Keratinocyte (primary cell): ENCODE measurements around the gene AGPAT2. TPM values are rescaled to one million over a fixed set of nuclear protein-coding genes. Genes with fewer than 3 reads are reported as not detected.
A peak's percentile ranks its signal among the peaks of the same experiment; 100 is the strongest.

Source experiments
- DNase-seq: peaks from one replicate; pipeline ENCODE4 v3.0.0-alpha.2; 2011; ENCODE audit warnings: low read depth, missing footprints, low spot score
- FAIRE-seq: peaks from 2 replicates; lab custom pipeline; 2011; peaks lifted over from hg19 to GRCh38; lab: Jason Lieb, UNC
- H2AFZ ChIP-seq: 2 replicates; pipeline ENCODE4 v1.6.0; 2012; ENCODE audit warnings: low read length, control low read depth, inconsistent platforms; ENCODE audit not compliant: control insufficient read depth
- H3K27ac ChIP-seq: 2 replicates; pipeline ENCODE4 v1.5.1; 2011; ENCODE audit warnings: low read length; ENCODE audit not compliant: control insufficient read depth, insufficient read depth
- H3K27me3 ChIP-seq: 3 replicates; pipeline ENCODE4 v1.6.0; 2011; ENCODE audit warnings: low read length; ENCODE audit not compliant: control insufficient read depth, insufficient read depth; ENCODE audit errors: extremely low read depth
- H3K36me3 ChIP-seq, 2 experiments: 2 replicates in 1 of 2; 3 replicates in 1 of 2; pipeline ENCODE4 v1.5.1; 2011; ENCODE audit warnings: low read length in 2 of 2, mild to moderate bottlenecking in 1 of 2; ENCODE audit not compliant: control insufficient read depth in 2 of 2, insufficient read depth in 2 of 2; ENCODE audit errors: extremely low read depth in 1 of 2
- H3K4me1 ChIP-seq: 3 replicates; pipeline ENCODE4 v1.5.1; 2011; ENCODE audit warnings: low read length; ENCODE audit not compliant: control insufficient read depth, insufficient read depth; ENCODE audit errors: extremely low read depth
- H3K4me2 ChIP-seq: 3 replicates; pipeline ENCODE4 v1.6.0; 2011; ENCODE audit warnings: low read depth, low read length; ENCODE audit not compliant: control insufficient read depth, insufficient read depth; ENCODE audit errors: extremely low read depth
- H3K4me3 ChIP-seq, 3 experiments: fragments of 200-600 bp in 1 of 3; sonication (generic) in 1 of 3; 2 replicates in 2 of 3; 3 replicates in 1 of 3; pipeline ENCODE4 v1.5.1; 2011 to 2016; ENCODE audit warnings: low read length in 3 of 3, mild to moderate bottlenecking in 3 of 3, control low read depth in 2 of 3, inconsistent platforms in 1 of 3, low read depth in 1 of 3, mixed read lengths in 1 of 3, mixed run types in 1 of 3, moderate library complexity in 1 of 3; ENCODE audit not compliant: control insufficient read depth in 2 of 3, insufficient read depth in 2 of 3; ENCODE audit errors: extremely low read depth in 1 of 3
- H3K79me2 ChIP-seq: 2 replicates; pipeline ENCODE4 v1.6.0; 2012; ENCODE audit warnings: low read length; ENCODE audit not compliant: control insufficient read depth, insufficient read depth
- H3K9ac ChIP-seq: 3 replicates; pipeline ENCODE4 v1.6.0; 2011; ENCODE audit warnings: low read length; ENCODE audit not compliant: control insufficient read depth, insufficient read depth; ENCODE audit errors: extremely low read depth
- H3K9me1 ChIP-seq: 3 replicates; pipeline ENCODE4 v1.6.0; 2011; ENCODE audit warnings: low read length; ENCODE audit not compliant: control insufficient read depth, insufficient read depth; ENCODE audit errors: extremely low read depth
- H3K9me3 ChIP-seq: 2 replicates; pipeline ENCODE4 v1.5.1; 2012; ENCODE audit warnings: low read depth, low read length; ENCODE audit not compliant: control insufficient read depth
- H4K20me1 ChIP-seq: 3 replicates; pipeline ENCODE4 v1.6.0; 2011; ENCODE audit warnings: low read length; ENCODE audit not compliant: control insufficient read depth, insufficient read depth; ENCODE audit errors: extremely low read depth
- CTCF ChIP-seq, 3 experiments: IDR thresholded peaks in 1 of 3; conservative IDR thresholded peaks in 1 of 3; optimal IDR thresholded peaks in 1 of 3; 2 replicates in 2 of 3; 3 replicates in 1 of 3; pipeline versions ENCODE3 to v1.5.1; 2011; ENCODE audit warnings: low read length in 3 of 3, mild to moderate bottlenecking in 3 of 3, moderate library complexity in 2 of 3, control low read depth in 1 of 3, inconsistent platforms in 1 of 3; ENCODE audit not compliant: insufficient read depth in 2 of 3; ENCODE audit errors: extremely low read depth in 1 of 3
- EZH2 ChIP-seq: IDR thresholded peaks from one replicate; pipeline ENCODE4 v1.6.1; 2012; ENCODE audit warnings: inconsistent platforms, mild to moderate bottlenecking, low read length, moderate library complexity
- dilution Hi-C: fragments of 300-500 bp; cut with MboI; formaldehyde crosslinking; loops from one replicate; pipeline ENCODE4 v1.7.0; 2020; ENCODE audit warnings: low sequenced_read_pairs; ENCODE audit not compliant: extremely low pct_ligation_motif_present
- polyA plus RNA-seq, 5 experiments: library from polyadenylated mRNA; depleted of rRNA in 3 of 5; stranded (reverse) in 3 of 5; stranded (forward) in 1 of 5; unstranded in 1 of 5; fragments of >200 nt; gene quantifications; 1 replicate in 1 of 5; 2 replicates in 3 of 5; 3 replicates in 1 of 5; pipeline versions ENCODE4 v1.2.1 to v1.2.3, GENCODE V29; 2011 to 2012; ENCODE audit warnings: missing spikeins in 2 of 5, low read depth in 1 of 5, low replicate concordance in 1 of 5

The AGPAT2 gene
- polyA plus RNA-seq, 1 donor (not counting 4 experiments of a cell fraction or from before 2014, with no cell fraction given): 26.5 TPM

GRCh38 chr9:136671646-136672430 is 15.4 kb downstream of the AGPAT2 start:
- dilution Hi-C loops: no loop called here
- H3K36me3 ChIP-seq: peaks cover 6 to 12% of the 10 kb centered on the region in 2 experiments
- DNase-seq: no peak
- peaks cover 4% of the 10 kb centered on the region for H3K4me1 ChIP-seq
- no peaks in the 10 kb centered on the region for H3K9me3 ChIP-seq
- TF ChIP-seq CTCF (optimal IDR thresholded peaks at IDR 0.05 in 1 of 3, IDR thresholded peaks at IDR 0.05 in 1 of 3, conservative IDR thresholded peaks at IDR 0.05 in 1 of 3; ENCODE audit: extremely low read depth in 1 of 3, insufficient read depth in 2 of 3, low read length in 3 of 3) (peak in 2 of 3 experiments; percentile 58 to 91), EZH2 (no peak)
- H3K4me3 ChIP-seq: no peak overlapping the region
- H3K4me2 ChIP-seq: no peak overlapping the region
- no peak overlapping the region for H3K9ac ChIP-seq
- no peak overlapping the region for H3K27ac ChIP-seq
- H3K27me3 ChIP-seq: peaks cover 17% of the 10 kb centered on the region
- no peaks in the 10 kb centered on the region for H3K9me1 ChIP-seq
- FAIRE-seq: no peak
- no peaks in the 10 kb centered on the region for H3K79me2 ChIP-seq
- no peaks in the 10 kb centered on the region for H4K20me1 ChIP-seq
- no peak overlapping the region for H2AFZ ChIP-seq

GRCh38 chr9:136671254-136671614 is 16.0 kb downstream of the AGPAT2 start:
- H3K9ac ChIP-seq: no peak overlapping the region
- H3K4me3 ChIP-seq: no peak overlapping the region
- TF ChIP-seq EZH2 (no peak), CTCF (optimal IDR thresholded peaks at IDR 0.05 in 1 of 3, IDR thresholded peaks at IDR 0.05 in 1 of 3, conservative IDR thresholded peaks at IDR 0.05 in 1 of 3; ENCODE audit: extremely low read depth in 1 of 3, insufficient read depth in 2 of 3, low read length in 3 of 3) (no peak)
- no peak for FAIRE-seq
- no peak overlapping the region for H2AFZ ChIP-seq
- H3K27me3 ChIP-seq: peaks cover 23% of the 10 kb centered on the region
- no peaks in the 10 kb centered on the region for H4K20me1 ChIP-seq
- H3K4me2 ChIP-seq: no peak overlapping the region
- H3K9me3 ChIP-seq: no peaks in the 10 kb centered on the region
- DNase-seq: no peak
- H3K4me1 ChIP-seq: peaks cover 4% of the 10 kb centered on the region
- H3K36me3 ChIP-seq: peaks cover 3 to 9% of the 10 kb centered on the region in 2 experiments
- dilution Hi-C loops: no loop called here
- no peak overlapping the region for H3K27ac ChIP-seq
- H3K79me2 ChIP-seq: no peaks in the 10 kb centered on the region
- no peaks in the 10 kb centered on the region for H3K9me1 ChIP-seq
